Activated T-helper 17 cell treated with anti-CD3 and anti-CD28 coated beads, Interleukin-2, amount 50 U/mL, for 72 hours (primary cell): ENCODE measurements around the gene POLR3GL. TPM values are rescaled to one million over a fixed set of nuclear protein-coding genes. Genes with fewer than 3 reads are reported as not detected.
A peak's percentile ranks its signal among the peaks of the same experiment; 100 is the strongest.

Experiments
- ATAC-seq: fragments of 150-1000 bp; cut with Tn5 transposase; replicated peaks from 2 replicates; pipeline ENCODE4 v1.10.0; 2021; ENCODE audit warnings: mild to moderate bottlenecking, moderate library complexity
- H3K27ac Mint-ChIP-seq: one replicate; pipeline ENCODE4 v1.8.0; 2022; ENCODE audit warnings: mixed read lengths
- H3K27me3 Mint-ChIP-seq: one replicate; pipeline ENCODE4 v1.8.0; 2022; ENCODE audit warnings: mixed read lengths
- H3K36me3 Mint-ChIP-seq: one replicate; pipeline ENCODE4 v1.8.0; 2022; ENCODE audit warnings: low read depth, mild to moderate bottlenecking, mixed read lengths
- H3K4me1 Mint-ChIP-seq: one replicate; pipeline ENCODE4 v1.8.0; 2022; ENCODE audit warnings: mixed read lengths
- H3K4me3 Mint-ChIP-seq: one replicate; pipeline ENCODE4 v1.8.0; 2022; ENCODE audit warnings: mild to moderate bottlenecking, mixed read lengths
- H3K9me3 Mint-ChIP-seq: one replicate; pipeline ENCODE4 v1.8.0; 2022; ENCODE audit warnings: mixed read lengths
- total RNA-seq, 2 donors: library from RNA; stranded (reverse); gene quantifications; one replicate each; pipeline ENCODE4 v1.2.3, GENCODE V29; 2022

POLR3GL gene
- total RNA-seq, 2 donors from 2014 or later = 16.9 to 26.0 TPM

DNA sequence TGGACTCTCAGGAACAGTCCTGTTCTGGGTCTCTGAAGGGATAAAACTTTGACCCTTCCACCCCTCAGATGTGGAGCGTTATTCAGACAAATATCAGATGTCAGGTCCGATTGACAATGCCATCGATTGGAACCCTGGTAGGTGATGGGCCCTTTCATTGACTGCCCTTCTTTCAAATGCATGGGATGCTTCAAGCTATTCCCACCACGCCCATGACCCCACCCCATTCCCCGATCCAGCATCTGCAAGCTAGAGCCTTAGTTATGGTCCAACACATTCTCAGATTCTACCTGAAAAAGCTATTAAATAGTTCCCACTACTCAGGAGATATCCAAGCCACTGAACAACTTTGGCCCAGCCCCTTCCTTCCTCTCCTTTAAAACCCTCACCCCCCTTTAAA, 12.5 kb downstream of the POLR3GL start:
- Mint-ChIP-seq H3K9me3 (no peaks in the 10 kb centered on the region), H3K27me3 (no peaks in the 10 kb centered on the region), H3K27ac (no peak overlapping the region), H3K4me3 (no peak overlapping the region), H3K36me3 (peaks cover 13% of the 10 kb centered on the region), H3K4me1 (peaks cover 3% of the 10 kb centered on the region)
- ATAC-seq = no peak

DNA sequence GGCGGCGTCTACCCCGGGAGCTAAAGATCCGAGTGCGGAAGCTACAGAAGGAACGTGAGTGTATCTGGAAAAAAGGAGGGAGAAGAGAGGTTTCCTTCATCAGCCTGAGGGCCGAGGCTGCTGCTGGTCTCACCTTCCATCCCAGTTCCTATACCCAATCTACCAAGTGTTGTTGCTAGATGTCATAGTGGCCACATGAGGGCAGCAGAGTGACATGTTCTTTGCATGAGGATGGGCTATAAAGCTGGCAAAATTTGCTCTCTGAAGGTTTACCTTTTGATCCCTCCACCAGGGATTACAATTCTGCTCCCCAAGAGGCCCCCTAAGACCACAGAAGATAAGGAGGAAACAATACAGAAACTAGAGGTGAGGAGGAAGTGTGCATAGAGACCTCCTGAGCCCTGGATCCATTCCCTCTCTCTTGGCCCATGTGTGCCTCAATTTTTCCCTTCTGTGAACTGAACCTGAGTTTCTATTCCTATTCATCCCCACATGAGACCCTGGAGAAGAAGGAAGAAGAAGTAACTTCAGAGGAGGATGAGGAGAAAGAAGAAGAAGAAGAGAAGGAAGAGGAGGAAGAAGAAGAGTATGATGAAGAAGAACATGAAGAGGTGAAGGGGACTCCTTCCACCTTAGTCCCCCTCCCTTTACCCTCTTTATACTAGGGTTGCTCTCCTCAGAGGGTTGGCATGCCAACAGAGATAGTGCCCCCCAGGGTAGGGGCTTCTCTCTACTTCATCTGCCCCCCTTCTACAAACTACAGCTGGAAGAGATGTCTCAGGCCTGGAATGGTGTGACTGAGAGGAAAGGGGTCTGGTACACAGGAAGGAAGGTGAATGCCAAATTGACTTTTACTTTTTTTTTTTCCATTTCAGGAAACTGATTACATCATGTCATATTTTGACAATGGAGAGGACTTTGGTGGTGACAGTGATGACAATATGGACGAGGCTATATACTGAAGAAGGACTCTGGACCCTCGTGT, 13.3 kb downstream of the POLR3GL start:
- Mint-ChIP-seq H3K9me3 (no peaks in the 10 kb centered on the region), H3K36me3 (peaks cover 13% of the 10 kb centered on the region), H3K4me3 (no peak overlapping the region), H3K27me3 (no peaks in the 10 kb centered on the region), H3K4me1 (peaks cover 10% of the 10 kb centered on the region), H3K27ac (no peak overlapping the region)
- peak; percentile 26 for ATAC-seq

DNA sequence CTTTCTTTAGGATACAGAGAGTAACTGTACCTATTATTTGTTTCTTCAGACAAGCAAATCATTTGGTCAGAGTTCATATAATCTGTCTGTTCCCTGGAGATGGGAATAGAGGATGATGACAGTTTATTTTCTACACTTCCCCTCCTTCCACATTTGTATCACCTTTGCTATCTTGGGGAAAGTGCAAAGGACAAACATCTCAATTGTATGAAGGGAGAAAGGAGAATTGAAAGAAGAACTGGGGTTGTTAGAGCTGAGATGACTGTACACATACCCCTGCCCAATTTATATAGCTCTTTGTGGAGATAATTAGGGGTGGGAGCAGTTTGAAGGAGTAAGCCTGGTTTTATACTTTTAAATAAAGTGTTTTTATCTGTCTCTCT, 14.0 kb downstream of the POLR3GL start:
- no peak overlapping the region for H3K4me3 Mint-ChIP-seq
- no peak overlapping the region for H3K27ac Mint-ChIP-seq
- no peak for ATAC-seq
- peaks cover 13% of the 10 kb centered on the region for H3K36me3 Mint-ChIP-seq
- no peaks in the 10 kb centered on the region for H3K9me3 Mint-ChIP-seq
- H3K27me3 Mint-ChIP-seq = no peaks in the 10 kb centered on the region
- H3K4me1 Mint-ChIP-seq = peaks cover 17% of the 10 kb centered on the region

DNA sequence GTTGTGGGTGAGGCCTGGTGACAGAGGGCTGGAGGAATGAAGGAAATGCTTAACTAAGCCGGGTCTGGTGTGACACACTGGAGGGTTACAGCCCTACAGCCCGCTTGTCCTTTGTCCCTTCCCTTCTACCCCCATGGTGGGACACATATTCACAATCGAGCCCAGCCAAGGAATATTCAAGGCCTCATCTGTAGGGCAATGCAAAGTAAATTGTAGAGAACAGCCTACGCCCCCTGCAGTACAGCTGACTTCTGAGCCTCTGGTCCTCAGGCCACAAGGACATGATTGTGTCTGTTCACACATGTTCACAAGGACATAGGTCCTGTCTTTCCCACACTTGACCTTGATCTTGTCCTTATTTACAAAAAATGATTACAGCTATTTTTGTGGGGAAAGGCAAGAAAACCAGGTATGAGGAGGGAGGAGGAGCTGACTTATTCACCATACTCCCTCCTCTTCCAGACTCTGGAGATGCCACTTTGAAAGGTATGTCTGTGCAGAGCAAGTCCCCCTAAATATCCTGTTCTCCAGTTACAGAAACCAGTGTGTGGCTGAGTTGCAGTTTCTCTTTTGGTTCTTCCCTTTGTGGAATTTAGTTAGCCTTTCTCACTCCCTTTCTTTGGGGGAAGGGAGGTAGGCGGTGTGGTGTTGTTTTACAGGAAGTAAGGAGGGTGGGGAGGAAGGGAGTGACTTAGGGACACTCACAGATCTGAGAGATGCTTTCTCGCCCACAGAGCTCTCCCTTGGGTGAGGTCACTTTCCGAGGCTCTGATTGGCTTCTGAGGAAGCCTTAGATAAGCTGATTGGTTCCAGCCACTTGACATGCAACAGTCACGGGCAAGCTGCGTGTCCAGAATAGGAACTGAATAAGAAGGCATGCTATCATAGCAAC, 14.6 kb downstream of the POLR3GL start:
- Mint-ChIP-seq H3K27me3 (no peaks in the 10 kb centered on the region), H3K4me1 (peaks cover 24% of the 10 kb centered on the region), H3K36me3 (peaks cover 13% of the 10 kb centered on the region), H3K27ac (no peak overlapping the region), H3K9me3 (no peaks in the 10 kb centered on the region), H3K4me3 (no peak overlapping the region)
- peak; percentile 91 for ATAC-seq

DNA sequence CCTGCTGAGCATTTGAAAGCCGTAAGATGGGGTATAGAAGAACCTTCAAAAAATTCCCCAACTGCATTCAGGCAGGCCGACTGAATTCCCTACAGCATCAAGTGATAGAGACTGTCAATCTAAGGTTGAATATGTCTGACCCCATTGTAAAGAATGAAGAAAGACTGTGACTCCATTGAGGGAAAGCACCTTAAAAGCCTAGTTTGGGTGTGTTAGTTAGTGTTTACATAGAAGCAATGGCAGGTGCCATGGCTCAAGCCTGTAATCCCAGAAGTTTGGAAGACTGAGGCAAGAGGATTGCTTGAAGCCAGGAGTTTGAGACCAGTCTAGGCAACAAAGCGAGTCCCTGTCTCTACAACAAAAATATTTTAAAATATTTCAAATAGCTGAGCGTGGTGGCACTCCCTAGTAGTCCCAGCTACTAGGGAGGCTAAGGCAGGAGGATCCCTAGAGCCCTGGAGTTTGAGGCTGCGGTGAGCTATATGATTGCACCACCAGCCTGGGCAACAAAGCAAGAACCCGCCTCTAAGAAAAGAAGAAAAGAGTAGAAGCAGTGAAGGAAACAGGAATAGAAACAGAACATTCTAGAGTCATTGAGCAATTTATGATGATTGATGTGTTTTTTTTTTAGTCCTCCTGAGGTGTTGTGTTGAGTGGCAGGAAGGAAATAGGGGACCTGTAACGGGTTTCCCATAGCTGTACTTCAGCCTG, 15.4 kb downstream of the POLR3GL start:
- H3K27me3 Mint-ChIP-seq = no peaks in the 10 kb centered on the region
- H3K9me3 Mint-ChIP-seq = no peaks in the 10 kb centered on the region
- H3K4me1 Mint-ChIP-seq = peaks cover 32% of the 10 kb centered on the region
- ATAC-seq = peak; percentile 16
- peaks cover 13% of the 10 kb centered on the region for H3K36me3 Mint-ChIP-seq
- H3K27ac Mint-ChIP-seq = no peak overlapping the region
- H3K4me3 Mint-ChIP-seq = no peak overlapping the region

DNA sequence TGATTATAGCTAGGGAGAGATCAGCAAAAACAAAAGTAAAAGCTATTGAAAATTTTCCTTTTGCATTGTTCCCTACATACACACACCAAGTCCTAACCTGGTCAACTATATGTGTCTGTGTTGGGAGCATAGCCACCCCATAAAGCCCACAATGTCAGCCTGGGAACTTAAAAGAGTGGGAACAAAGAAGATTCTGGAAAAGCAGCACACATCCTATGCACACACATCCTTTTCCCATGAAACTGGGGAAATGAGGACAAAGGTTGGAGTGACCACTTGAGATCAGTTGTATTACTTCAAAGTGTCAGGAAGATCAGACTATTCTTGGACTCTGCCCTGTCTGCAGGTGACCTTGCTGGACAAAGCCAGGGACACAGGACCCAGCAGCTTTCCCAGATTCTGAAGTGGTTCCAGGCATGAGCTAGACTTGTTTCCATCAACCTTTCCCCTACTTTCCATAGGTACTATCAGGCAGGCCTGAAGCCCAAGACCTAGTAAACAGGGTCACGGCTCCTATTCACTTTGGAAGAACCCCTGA, 16.0 kb downstream of the POLR3GL start:
- H3K27ac Mint-ChIP-seq = no peak overlapping the region
- peaks cover 38% of the 10 kb centered on the region for H3K4me1 Mint-ChIP-seq
- H3K36me3 Mint-ChIP-seq = peaks cover 13% of the 10 kb centered on the region
- no peaks in the 10 kb centered on the region for H3K27me3 Mint-ChIP-seq
- no peak overlapping the region for H3K4me3 Mint-ChIP-seq
- ATAC-seq = no peak
- no peaks in the 10 kb centered on the region for H3K9me3 Mint-ChIP-seq

DNA sequence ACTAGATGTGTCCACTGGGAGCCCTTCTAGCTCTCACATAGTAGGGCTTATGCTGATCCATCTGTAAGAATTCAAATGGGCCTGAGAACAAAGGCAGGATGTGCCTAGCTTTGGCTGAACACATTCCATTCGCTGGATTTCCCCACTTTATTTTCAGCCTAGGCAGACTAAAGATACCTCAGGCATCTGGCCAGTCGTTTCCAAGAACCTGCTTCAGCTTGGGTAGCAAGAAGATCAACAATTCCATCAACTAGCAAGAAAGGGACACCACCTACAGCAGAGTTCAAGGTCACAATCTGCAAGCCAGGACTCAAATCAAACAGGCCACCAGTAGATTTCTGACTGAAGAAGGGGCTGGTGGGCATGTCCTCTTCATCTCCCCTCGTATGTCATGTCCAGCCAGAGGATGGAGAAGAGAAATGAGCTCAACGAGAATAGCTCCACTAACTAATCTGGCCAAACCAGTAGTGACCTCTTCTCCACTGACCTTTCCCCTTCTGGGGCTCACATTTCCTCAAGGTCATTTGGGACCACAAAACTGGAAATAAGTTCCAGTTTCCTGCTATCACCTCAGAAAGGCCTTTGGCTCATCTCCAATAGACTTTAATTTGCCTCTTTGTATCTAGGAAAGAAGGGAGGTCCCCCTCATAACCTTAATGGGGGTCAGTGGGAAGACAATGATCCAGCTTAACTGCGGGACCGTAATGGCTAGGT, 17.7 kb downstream of the POLR3GL start:
- Mint-ChIP-seq H3K4me1 (peaks cover 44% of the 10 kb centered on the region), H3K27ac (no peak overlapping the region), H3K36me3 (peaks cover 13% of the 10 kb centered on the region), H3K27me3 (no peaks in the 10 kb centered on the region), H3K4me3 (no peak overlapping the region), H3K9me3 (no peaks in the 10 kb centered on the region)
- ATAC-seq = no peak

DNA sequence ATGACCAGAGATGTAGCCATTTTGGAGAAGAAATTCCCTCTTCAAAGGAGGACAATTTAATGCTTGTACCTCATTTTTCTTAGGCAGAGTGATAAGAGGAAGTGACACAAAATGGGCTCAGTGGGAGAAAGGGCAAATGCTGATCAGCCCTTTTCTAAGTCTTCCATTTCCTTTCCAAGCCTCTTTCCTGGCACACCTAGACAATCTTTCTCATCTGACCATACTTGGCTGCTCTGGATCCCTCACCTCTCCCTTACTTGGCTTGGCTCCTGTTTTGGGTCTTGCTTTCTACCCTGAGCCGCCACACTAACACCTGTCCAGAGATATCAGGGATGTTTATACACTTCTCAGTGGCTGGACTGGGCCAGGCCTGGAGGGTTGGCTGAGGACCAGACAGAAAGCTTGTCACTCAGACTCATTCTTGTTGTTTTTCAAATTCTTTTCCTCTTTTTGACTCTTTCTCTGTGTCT, 18.8 kb downstream of the POLR3GL start:
- Mint-ChIP-seq H3K4me1 (peaks cover 51% of the 10 kb centered on the region), H3K27ac (no peak overlapping the region)

DNA sequence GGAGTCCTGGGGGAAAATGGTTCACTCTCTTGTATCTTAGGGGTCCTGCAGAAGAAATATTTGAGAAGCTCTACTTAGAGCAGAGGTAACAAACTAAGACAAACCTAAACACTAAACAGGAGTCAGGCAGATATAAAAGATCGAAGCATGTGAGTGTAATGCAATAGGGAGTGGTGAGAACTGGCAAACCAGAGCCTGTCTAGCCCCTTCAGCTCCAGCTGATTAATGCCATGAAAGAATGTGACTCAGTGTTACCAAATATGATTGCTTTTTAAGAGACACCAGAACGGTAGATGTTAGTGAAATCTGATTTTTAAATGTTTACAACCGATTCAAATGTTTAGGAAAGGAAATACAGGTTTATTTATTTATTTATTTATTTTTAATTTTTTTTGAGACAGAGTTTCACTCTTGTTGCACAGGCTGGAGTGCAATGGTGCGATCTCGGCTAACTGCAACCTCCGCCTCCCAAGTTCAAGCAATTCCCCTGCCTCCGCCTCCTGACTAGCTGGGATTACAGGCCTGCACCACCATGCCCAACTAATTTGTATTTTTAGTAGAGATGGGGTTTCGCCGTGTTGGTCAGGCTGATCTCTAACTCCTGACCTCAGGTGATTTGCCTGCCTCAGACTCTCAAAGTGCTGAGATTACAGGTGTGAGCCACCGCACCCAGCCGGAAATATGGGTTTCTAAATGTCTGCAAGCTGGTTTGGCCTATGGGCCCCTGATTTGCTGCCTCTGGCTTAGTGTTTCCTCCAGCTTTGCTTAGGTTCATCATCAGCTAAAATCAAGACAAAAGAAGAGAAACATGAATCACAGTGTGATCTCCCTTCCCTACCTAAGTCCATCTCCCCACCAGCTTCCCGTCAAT, 19.7 kb downstream of the POLR3GL start:
- Mint-ChIP-seq H3K27me3 (no peaks in the 10 kb centered on the region), H3K36me3 (no peaks in the 10 kb centered on the region), H3K27ac (no peak overlapping the region), H3K4me1 (peaks cover 56% of the 10 kb centered on the region), H3K4me3 (no peak overlapping the region), H3K9me3 (no peaks in the 10 kb centered on the region)
- ATAC-seq = peak; percentile 40

More for the DNA sequence above, 18.8 kb downstream of the POLR3GL start:
- ATAC-seq = no peak
- peaks cover 2% of the 10 kb centered on the region for H3K36me3 Mint-ChIP-seq
- H3K4me3 Mint-ChIP-seq = no peak overlapping the region
- no peaks in the 10 kb centered on the region for H3K27me3 Mint-ChIP-seq
- no peaks in the 10 kb centered on the region for H3K9me3 Mint-ChIP-seq

DNA sequence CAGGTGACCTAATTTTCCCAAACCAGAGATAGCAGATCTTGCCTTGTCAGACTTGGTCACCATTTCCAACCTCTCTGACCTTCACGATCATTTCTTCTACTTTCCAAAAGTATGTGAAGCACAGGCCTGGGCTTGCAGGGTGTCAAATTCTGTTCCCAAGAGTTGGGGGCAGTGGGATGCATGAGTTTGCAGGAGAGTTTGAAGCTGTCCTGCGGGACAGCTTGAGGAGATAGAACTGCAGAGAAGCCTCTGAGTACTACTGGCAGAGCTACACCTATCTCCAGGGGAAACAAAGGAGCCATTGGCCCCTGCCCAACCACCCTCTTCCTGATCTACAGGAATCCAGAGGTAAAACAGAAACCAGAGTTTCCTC, 20.6 kb downstream of the POLR3GL start:
- Mint-ChIP-seq H3K4me3 (no peak overlapping the region), H3K4me1 (peaks cover 56% of the 10 kb centered on the region)

DNA sequence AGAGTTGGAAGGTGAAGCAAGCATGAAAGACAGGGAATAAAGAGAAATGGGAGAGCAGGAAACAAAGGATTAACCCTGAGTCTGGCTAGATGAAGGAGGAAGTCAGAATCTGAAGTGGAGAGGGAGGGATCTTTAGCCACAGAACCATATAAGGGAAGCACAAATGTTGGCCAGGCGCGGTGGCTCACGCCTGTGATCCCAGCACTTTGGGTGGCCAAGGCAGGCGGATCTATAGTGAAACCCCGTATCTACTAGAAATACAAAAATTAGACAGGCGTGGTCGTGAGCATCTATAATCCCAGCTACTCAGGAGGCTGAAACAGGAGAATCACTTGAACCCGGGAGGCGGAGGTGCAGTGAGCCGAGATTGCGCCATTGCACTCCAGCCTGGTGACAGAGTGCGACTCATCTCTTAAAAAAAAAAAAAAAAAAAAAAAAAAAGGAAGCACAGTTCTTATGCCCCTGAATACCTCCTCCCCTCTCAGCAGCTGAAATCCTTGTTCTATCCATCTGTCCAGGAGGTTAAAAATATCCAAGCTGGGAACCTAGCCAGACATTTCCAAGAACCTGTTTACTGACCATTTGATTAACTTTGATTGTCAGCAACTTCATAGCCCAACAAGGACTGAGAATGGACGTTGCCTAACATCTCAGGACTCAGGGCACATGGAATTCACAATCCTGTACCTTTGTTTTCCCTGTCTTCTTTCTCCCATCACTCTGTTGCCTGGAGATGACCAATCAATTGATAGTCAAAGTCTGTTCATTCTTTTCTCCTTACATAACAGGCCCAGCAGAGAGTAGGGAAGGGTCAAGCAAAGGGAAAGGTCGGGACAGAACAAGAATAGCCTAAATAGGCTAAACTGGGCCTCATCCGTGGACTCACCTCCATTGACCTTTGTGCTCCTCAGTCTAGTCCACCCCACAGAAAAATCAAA, 21.3 kb downstream of the POLR3GL start:
- Mint-ChIP-seq H3K27ac (peak overlapping the region; percentile 40), H3K4me3 (no peak overlapping the region), H3K27me3 (no peaks in the 10 kb centered on the region), H3K9me3 (no peaks in the 10 kb centered on the region), H3K4me1 (peaks cover 56% of the 10 kb centered on the region), H3K36me3 (no peaks in the 10 kb centered on the region)
- ATAC-seq = peak; percentile 17

More for the DNA sequence above, 20.6 kb downstream of the POLR3GL start:
- Mint-ChIP-seq H3K27me3 (no peaks in the 10 kb centered on the region), H3K9me3 (no peaks in the 10 kb centered on the region), H3K27ac (no peak overlapping the region), H3K36me3 (no peaks in the 10 kb centered on the region)
- ATAC-seq = peak; percentile 16

DNA sequence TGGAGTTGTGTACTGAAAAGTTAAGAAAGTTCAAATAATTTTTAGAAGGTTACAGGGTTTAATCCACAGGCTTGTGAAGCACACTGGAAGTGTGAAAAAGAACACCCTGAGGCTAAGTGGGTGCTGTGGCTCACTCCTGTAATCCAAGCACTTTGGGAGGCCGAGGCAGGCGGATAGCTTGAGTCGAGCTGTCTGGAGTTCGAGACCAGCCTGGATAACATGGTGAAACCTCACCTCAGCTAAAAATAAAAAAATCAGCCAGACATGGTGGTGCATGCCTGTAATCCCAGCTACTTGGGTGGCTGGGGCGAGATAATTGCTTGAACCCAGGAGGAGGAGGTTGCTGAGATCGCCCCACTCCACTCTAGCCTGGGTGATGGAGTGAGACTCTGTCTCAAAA, 22.1 kb downstream of the POLR3GL start:
- no peak for ATAC-seq
- Mint-ChIP-seq H3K4me3 (no peak overlapping the region), H3K9me3 (no peaks in the 10 kb centered on the region), H3K4me1 (peaks cover 56% of the 10 kb centered on the region), H3K27me3 (no peaks in the 10 kb centered on the region), H3K27ac (peak overlapping the region; percentile 40), H3K36me3 (peaks cover 2% of the 10 kb centered on the region)
